HG02798 (cell line): Measurements from ENCODE around the gene DERA.
"Not testable (repeated sequence)": the region's sequence is repeated elsewhere in the genome, so short reads cannot be mapped to it uniquely, and the experiment has no call there.

ENCODE experiments used
- ATAC-seq: cut with Tn5 transposase; IDR thresholded peaks from one replicate; pipeline ENCODE4 v1.9.1; 2021; ENCODE audit warnings: mild to moderate bottlenecking; ENCODE audit not compliant: unreplicated experiment, poor library complexity

DERA gene

GRCh38 chr12:15910864-15911721 is at the start of gene DERA:
DERA (plus strand) TSS chr12:15911332; CDS start chr12:15911384, 52 bp downstream.
- ATAC-seq, result peak; percentile 97

GRCh38 chr12:15861404-15861803 is 49.7 kb upstream of the DERA start:
- no peak for ATAC-seq

GRCh38 chr12:15862840-15863239 is 48.3 kb upstream of the DERA start:
- no peak for ATAC-seq

- no peak for ATAC-seq
Measured at GRCh38 chr12:15863372-15863771, 47.8 kb upstream of the DERA start.

- peak; percentile 86 for ATAC-seq
Measured at GRCh38 chr12:15863984-15864383, 47.1 kb upstream of the DERA start.

GRCh38 chr12:15868186-15868585 is 42.9 kb upstream of the DERA start:
- no peak for ATAC-seq

GRCh38 chr12:15873556-15873955 is 37.6 kb upstream of the DERA start:
- no peak for ATAC-seq

- not testable (repeated sequence) for ATAC-seq
Measured at GRCh38 chr12:15874556-15875145, 36.5 kb upstream of the DERA start.

- no peak for ATAC-seq
Measured at GRCh38 chr12:15875863-15876262, 35.3 kb upstream of the DERA start.

- ATAC-seq, result no peak
Measured at GRCh38 chr12:15879413-15879812, 31.7 kb upstream of the DERA start.

GRCh38 chr12:15880721-15881120 is 30.4 kb upstream of the DERA start:
- ATAC-seq, result no peak

GRCh38 chr12:15882118-15882971 is 28.8 kb upstream of the DERA start, which contains the start of gene STRAP:
STRAP (plus strand) TSS chr12:15882387; CDS start chr12:15882708, 321 bp downstream.
- ATAC-seq, result peak; percentile 96

GRCh38 chr12:15883536-15883935 is 27.6 kb upstream of the DERA start:
- no peak for ATAC-seq

GRCh38 chr12:15886372-15887042 is 24.6 kb upstream of the DERA start:
- no peak for ATAC-seq

- no peak for ATAC-seq
Measured at GRCh38 chr12:15887043-15887817, 23.9 kb upstream of the DERA start.

- ATAC-seq, result no peak
Measured at GRCh38 chr12:15892645-15893259, 18.4 kb upstream of the DERA start.

- no peak for ATAC-seq
Measured at GRCh38 chr12:15893260-15893659, 17.9 kb upstream of the DERA start.

- no peak for ATAC-seq
Measured at GRCh38 chr12:15896867-15897266, 14.3 kb upstream of the DERA start.

- ATAC-seq, result no peak
Measured at GRCh38 chr12:15897433-15897832, 13.7 kb upstream of the DERA start.
